ENCODE data around the gene GZF1.

Gene GZF1

GRCh38 chr20:23410916-23411695, 49.1 kb downstream of the GZF1 start:
- DNase-seq = no peak

GRCh38 chr20:23412026-23412425, 50.0 kb downstream of the GZF1 start:
- DNase-seq = peak; percentile 52

DNA sequence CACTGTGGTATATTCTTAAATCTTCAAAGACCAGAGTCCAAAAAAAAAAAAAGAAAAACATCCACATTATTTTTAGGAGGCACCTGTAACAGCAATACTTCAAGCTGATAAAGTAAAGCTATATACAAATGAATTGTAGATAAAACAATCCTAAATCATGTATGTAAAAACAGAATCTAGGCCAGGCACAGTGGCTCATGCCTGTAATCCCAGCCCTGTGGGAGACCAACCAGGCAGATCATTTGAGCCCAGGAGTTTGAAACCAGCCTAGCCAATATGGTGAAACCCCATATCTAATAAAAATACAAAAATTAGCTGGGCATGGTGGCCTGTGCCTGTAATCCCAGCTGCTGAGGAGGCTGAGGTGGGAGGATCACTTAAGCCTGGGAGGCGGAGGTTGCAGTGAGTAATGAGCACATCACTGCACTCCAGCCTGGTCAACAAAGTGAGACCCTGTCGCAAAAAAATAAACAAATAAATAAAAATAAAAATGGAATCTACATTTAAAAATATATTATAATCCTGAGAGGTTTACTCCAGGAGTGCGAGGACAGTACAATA, 52.0 kb downstream of the GZF1 start:
- no peak for DNase-seq

- no peak for DNase-seq
Measured at GRCh38 chr20:23414526-23415188, 52.7 kb downstream of the GZF1 start.

DNA sequence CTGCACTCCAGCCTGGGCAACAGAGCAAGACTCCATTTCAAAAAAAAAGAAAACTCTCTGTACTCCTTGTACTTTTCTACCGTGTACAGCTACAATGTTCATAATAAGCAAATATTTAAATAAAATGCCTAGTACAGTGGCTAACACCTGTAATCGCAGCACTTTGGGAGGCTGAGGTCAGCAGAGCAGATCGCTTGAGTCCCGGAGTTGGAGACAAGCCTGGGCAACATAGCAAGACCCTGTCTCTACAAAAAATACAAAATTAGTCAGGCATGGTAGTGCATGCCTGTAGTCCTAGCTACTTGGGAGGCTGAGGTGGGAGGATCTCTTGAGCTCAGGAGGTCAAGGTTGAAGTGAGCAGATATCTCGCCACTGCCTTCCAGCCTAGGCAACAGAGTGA, 53.6 kb downstream of the GZF1 start:
- DNase-seq = no peak

GRCh38 chr20:23415959-23416583, 54.1 kb downstream of the GZF1 start:
- no peak for DNase-seq

DNA sequence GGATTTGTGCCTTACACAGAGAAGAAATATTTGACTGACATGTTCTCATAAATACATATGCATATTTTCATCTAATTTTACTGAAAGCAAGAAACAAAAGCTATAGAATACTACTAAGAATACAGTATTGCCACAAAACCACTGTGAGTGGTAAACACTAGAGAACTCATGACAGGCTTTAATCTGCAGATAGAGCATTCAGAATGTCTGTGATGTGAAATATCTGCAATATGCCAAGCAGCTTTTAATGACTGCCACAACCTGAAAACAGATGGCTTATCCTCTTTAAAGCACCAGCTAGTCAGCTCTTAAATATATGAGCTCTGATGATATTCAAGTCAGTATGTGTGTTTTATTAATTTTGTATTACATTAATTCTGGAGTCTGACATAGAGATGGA, 55.9 kb downstream of the GZF1 start:
- no peak for DNase-seq

DNA sequence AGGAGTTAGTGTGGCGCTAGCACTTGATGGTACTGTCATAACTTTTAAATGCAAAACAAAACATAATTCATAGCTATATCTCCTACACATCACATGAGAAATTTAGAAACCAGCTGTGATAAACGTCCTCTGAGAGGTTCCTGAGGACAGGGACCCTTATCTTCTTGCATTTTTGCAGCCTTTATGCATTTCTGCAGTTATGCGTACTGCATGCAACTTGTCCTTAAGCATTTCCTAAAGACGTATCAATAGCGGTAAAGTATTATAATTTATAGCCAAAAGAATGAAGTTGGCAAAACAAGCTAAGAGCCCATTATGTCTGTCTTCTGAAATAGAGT, 57.6 kb downstream of the GZF1 start:
- no peak for DNase-seq

DNA sequence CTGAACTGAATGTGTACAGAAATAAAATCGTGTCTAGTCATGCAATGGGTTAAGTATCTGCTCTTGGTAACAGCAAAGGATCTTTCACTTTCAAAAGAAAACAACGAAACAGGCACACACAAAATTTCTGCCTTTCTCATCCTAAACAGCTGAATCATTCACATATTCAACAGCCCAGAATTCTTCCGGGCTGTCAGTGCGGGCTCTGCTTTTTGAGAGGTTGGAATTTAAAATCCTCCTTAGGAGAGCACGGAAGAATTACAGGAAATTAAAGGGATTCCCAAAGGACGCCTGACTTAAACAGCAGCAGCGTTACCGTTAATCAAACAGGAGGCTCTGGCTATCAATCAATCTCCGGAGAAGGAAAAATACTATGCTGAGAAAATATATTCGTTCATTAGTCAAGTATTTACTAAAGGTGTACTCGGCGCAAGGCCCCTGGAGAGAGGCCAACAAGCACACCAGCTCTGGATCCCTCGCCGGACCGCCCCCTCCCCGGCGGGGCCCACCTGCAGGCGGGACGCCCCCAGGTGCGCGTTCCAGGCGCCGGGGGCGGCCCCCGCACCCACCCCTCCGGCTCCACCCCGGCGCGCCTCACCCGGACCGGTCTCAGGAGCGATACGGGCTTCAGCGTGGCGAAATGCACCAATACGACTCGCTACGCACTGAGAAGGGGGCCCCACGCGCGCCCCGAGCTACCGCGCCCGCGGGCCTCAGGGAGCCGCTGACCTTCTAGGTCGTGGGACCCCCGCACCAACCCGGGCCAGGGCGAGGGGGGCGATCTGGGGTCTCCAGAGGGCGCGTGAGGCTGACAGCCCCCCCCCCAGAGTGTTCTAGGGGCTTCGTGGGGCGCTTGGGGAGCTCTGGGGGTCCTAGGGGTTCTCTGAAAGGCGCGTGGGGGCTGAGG, 58.3 kb downstream of the GZF1 start:
- DNase-seq = peak; percentile 68

DNA sequence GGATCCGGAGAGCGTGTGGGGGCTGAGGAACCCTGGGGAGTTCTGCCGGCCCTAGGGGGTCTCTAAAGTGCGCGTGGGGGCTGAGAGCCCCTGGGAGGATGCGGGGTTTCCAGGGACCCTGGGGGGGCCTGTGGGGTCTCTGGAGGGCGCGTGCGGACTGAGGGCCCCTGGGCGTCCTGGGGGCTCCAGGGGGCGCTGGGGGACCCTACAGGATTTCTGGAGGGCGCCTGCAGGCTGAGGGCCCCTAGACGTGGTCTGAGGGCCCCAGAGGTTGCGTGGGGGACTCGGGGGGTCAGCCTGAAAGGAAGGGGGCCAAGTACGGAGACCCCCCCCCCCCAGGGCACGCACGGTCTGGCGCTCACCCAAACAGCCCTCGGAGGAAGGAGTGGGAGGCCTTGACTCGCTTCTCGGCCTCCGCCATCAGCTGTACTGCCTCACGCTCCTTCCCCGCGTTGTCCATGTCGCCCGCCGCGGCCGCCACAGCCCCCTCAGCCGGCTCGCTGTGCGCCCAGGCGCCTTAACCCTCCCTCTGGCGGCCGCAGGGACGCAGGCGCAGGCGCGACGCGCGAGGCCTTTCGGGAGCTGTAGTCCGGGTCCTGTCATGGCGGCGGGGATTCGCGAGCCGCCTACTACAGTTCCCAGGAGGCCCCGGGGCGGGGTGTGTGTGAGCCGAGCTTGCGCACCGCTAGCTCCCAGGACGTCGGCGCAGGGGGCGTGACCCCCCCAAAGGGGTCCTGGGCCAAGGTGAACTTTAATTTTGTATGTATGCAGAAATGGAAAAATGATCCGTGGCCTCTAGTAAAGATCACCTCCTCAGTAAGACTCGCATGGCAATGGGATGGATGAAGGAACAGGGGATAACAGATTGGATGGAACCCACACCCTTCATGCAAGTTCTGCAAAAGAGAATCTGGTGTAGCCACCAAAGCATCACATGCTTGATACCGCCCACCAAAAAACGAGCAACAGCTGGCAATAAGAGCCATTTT, 59.3 kb downstream of the GZF1 start, which contains the start of gene NAPB:
Gene NAPB (minus strand): TSS at position 546 of the 989 bp plus-strand sequence. CDS start 86 bp downstream, at position 460.
- peak; percentile 89 for DNase-seq
